ENCODE data around the gene PTGER2. TPM values are rescaled to one million over a fixed set of nuclear protein-coding genes. Genes with fewer than 3 reads are reported as not detected.

The PTGER2 gene
- total RNA-seq, 4 donors from 2014 or later: 0.25 to 0.78 TPM; not detected in 2

DNA sequence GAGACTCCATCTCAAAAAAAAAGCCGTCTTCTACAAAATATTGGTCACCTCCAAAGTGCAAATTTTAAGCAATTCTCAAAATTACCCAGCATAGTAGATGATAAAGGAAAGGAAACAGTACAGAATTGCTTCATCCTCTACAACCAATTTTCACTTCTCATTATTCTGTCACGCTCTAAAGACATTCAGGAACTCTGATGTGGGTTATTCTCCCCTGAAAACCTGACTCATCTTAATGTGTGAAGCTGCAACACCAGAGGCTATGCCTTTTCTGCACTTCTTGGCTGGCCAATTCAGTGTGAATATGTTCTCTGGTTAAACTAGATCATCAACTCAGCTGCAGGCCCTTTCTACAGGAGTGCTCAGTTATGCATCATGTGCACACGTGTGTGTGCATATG lies 11.0 kb downstream of the PTGER2 start:
- Histone ChIP-seq H3K27ac (no peak overlapping the region), H3K9me3 (no peaks in the 10 kb centered on the region), H3K27me3 (no peaks in the 10 kb centered on the region), H3K36me3 (no peaks in the 10 kb centered on the region), H3K4me1 (no peaks in the 10 kb centered on the region), H3K4me3 (no peak overlapping the region)
- ATAC-seq: peak in 1 of 2 donors; percentile 36
- intact Hi-C loops (cut with DNase I; ENCODE audit: low total_unique reads) (no loop called here), in situ Hi-C loops (cut with MboI; ENCODE audit: low sequenced_read_pairs in 4 of 4) (no loop called here)
- DNase-seq: no peak
- TF ChIP-seq, protein P1, sequence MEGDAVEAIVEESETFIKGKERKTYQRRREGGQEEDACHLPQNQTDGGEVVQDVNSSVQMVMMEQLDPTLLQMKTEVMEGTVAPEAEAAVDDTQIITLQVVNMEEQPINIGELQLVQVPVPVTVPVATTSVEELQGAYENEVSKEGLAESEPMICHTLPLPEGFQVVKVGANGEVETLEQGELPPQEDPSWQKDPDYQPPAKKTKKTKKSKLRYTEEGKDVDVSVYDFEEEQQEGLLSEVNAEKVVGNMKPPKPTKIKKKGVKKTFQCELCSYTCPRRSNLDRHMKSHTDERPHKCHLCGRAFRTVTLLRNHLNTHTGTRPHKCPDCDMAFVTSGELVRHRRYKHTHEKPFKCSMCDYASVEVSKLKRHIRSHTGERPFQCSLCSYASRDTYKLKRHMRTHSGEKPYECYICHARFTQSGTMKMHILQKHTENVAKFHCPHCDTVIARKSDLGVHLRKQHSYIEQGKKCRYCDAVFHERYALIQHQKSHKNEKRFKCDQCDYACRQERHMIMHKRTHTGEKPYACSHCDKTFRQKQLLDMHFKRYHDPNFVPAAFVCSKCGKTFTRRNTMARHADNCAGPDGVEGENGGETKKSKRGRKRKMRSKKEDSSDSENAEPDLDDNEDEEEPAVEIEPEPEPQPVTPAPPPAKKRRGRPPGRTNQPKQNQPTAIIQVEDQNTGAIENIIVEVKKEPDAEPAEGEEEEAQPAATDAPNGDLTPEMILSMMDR (IDR thresholded peaks at IDR 0.05 in 4 of 5, conservative IDR thresholded peaks at IDR 0.05 in 1 of 5): no peak
- TF ChIP-seq POLR2A (IDR thresholded peaks at IDR 0.05): no peak

DNA sequence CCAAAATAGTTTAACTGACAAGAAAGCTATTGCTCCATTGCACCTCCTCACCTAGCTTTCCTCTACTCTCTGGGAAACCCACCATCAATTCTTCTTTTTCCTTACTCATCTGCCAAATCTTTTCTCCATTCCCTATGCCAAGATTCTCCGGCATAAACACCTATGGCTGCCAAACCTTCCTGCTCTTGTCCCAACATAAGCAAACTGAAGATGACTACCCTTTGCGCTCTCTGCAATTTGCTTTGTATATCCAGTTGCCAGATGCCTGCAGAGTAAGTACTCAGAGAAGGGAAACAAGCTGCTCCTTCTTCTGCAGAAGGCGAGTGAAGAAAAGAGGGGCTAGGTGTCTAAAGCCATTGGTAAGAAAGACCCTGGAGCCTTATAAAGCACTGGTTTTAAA lies 11.5 kb downstream of the PTGER2 start:
- DNase-seq (no peak), ATAC-seq (no peak)
- Histone ChIP-seq H3K4me1 (no peaks in the 10 kb centered on the region), H3K36me3 (no peaks in the 10 kb centered on the region), H3K4me3 (no peak overlapping the region), H3K27me3 (no peaks in the 10 kb centered on the region), H3K27ac (no peak overlapping the region), H3K9me3 (no peaks in the 10 kb centered on the region)
- in situ Hi-C loops (cut with MboI; ENCODE audit: low sequenced_read_pairs in 4 of 4): no loop called here
- TF ChIP-seq, protein P1 (IDR thresholded peaks at IDR 0.05 in 4 of 5, conservative IDR thresholded peaks at IDR 0.05 in 1 of 5): no peak
- no peak for TF ChIP-seq POLR2A (IDR thresholded peaks at IDR 0.05)
- intact Hi-C loops (cut with DNase I; ENCODE audit: low total_unique reads): no loop called here

DNA sequence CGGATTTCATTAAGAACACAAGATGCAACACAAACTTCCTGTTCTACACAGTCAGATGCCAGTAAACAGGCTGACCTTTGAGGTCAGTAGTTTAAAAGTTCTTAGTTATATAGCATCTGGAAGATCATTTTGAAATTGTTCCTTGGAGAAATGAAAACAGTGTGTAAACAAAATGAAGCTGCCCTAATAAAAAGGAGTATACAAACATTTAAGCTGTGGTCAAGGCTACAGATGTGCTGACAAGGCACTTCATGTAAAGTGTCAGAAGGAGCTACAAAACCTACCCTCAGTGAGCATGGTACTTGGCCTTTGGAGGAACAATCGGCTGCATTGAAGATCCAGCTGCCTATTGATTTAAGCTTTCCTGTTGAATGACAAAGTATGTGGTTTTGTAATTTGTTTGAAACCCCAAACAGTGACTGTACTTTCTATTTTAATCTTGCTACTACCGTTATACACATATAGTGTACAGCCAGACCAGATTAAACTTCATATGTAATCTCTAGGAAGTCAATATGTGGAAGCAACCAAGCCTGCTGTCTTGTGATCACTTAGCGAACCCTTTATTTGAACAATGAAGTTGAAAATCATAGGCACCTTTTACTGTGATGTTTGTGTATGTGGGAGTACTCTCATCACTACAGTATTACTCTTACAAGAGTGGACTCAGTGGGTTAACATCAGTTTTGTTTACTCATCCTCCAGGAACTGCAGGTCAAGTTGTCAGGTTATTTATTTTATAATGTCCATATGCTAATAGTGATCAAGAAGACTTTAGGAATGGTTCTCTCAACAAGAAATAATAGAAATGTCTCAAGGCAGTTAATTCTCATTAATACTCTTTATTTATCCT lies 13.5 kb downstream of the PTGER2 start:
- intact Hi-C loops (cut with DNase I; ENCODE audit: low total_unique reads): no loop called here
- no peak for TF ChIP-seq POLR2A (IDR thresholded peaks at IDR 0.05)
- H3K27ac ChIP-seq: no peak overlapping the region
- no peaks in the 10 kb centered on the region for H3K9me3 ChIP-seq
- H3K4me3 ChIP-seq: no peak overlapping the region
- no peaks in the 10 kb centered on the region for H3K36me3 ChIP-seq
- DNase-seq (no peak), ATAC-seq (no peak)
- no peaks in the 10 kb centered on the region for H3K4me1 ChIP-seq
- no peaks in the 10 kb centered on the region for H3K27me3 ChIP-seq
- in situ Hi-C loops (cut with MboI; ENCODE audit: low sequenced_read_pairs in 4 of 4): no loop called here

DNA sequence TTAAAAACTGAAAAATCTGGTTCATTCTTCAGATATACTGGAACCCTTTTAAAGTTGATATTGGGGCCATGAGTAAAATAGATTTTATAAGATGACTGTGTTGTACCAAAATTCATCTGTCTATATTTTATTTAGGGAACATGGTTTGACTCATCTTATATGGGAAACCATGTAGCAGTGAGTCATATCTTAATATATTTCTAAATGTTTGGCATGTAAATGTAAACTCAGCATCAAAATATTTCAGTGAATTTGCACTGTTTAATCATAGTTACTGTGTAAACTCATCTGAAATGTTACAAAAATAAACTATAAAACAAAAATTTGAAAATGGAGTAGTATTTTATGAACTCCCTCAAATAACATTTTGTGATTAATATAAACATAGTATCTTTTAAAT lies 14.2 kb downstream of the PTGER2 start:
- Histone ChIP-seq H3K4me1 (no peaks in the 10 kb centered on the region), H3K27ac (no peak overlapping the region)
- intact Hi-C loops (cut with DNase I; ENCODE audit: low total_unique reads): no loop called here

DNA sequence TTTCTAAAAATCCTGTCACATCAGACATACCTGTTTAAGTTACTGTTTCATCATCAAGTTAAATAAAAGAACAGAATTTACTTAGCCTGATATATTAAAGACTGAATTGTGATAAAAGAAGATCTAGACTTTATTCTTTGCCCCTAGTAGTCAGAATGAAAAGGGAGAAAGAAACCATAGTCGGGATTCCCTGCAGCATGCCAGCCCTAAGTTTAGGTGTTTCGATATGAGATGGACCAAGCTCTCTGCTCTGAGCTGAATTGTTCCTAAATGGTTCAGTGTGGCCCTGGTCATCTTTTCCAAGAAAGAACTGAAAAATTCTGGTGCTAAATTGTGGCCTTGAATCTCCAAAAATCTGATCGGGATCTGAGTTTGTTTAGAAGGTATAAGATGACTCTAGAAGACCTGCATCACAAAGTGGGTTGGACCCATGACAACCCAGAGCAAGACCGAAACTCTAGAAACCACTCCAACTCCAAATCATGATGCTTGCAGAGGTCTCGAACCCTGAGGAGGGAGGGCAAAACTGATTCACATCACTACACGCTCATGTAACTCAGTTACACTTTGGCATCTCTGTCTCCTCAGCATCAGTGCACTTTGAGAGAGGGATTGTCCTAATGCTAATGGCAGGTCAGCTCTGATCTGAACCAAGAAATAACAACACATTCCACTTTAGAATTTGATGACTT lies 15.7 kb downstream of the PTGER2 start:
- no peaks in the 10 kb centered on the region for H3K36me3 ChIP-seq
- no peaks in the 10 kb centered on the region for H3K27me3 ChIP-seq
- H3K4me1 ChIP-seq: no peaks in the 10 kb centered on the region
- no peak for TF ChIP-seq POLR2A (IDR thresholded peaks at IDR 0.05)
- TF ChIP-seq, protein P1 (IDR thresholded peaks at IDR 0.05 in 4 of 5, conservative IDR thresholded peaks at IDR 0.05 in 1 of 5): no peak
- H3K27ac ChIP-seq: no peak overlapping the region
- intact Hi-C loops (cut with DNase I; ENCODE audit: low total_unique reads) (no loop called here), in situ Hi-C loops (cut with MboI; ENCODE audit: low sequenced_read_pairs in 4 of 4) (no loop called here)
- H3K4me3 ChIP-seq: no peak overlapping the region
- ATAC-seq (no peak), DNase-seq (no peak)
- no peaks in the 10 kb centered on the region for H3K9me3 ChIP-seq

More for the DNA sequence above, 14.2 kb downstream of the PTGER2 start:
- in situ Hi-C loops (cut with MboI; ENCODE audit: low sequenced_read_pairs in 4 of 4): no loop called here
- Histone ChIP-seq H3K4me3 (no peak overlapping the region), H3K27me3 (no peaks in the 10 kb centered on the region), H3K9me3 (no peaks in the 10 kb centered on the region), H3K36me3 (no peaks in the 10 kb centered on the region)
- DNase-seq (no peak), ATAC-seq (no peak)
- TF ChIP-seq, protein P1 (IDR thresholded peaks at IDR 0.05 in 4 of 5, conservative IDR thresholded peaks at IDR 0.05 in 1 of 5): no peak
- no peak for TF ChIP-seq POLR2A (IDR thresholded peaks at IDR 0.05)
